Activated T-helper 9 cell treated with anti-CD3 and anti-CD28 coated beads, Interleukin-2, amount 50 U/mL, for 16 hours (primary cell): ENCODE data around the gene CYRIA.

Experiments
- DNase-seq: peaks from one replicate; pipeline ENCODE4 v3.0.0-alpha.2; 2020; ENCODE audit warnings: low read depth

CYRIA gene

GRCh38 chr2:16665748-16666448, at the start of gene CYRIA:
TSS of gene CYRIA (minus strand) at chr2:16665834. CDS start at chr2:16588119, 77,715 bp downstream.
- peak; percentile 8 for DNase-seq

GRCh38 chr2:16713011-16713423, 47.4 kb upstream of the CYRIA start:
- DNase-seq: no peak

- DNase-seq: no peak
These were observed 44.1 kb upstream of the CYRIA start for GRCh38 chr2:16709769-16710168.

GRCh38 chr2:16708173-16708572, 42.5 kb upstream of the CYRIA start:
- DNase-seq: no peak

- no peak for DNase-seq
These were observed 41.5 kb upstream of the CYRIA start for GRCh38 chr2:16707014-16707623.

GRCh38 chr2:16700551-16701259, 35.1 kb upstream of the CYRIA start:
- no peak for DNase-seq

GRCh38 chr2:16693854-16694253, 28.2 kb upstream of the CYRIA start:
- DNase-seq: no peak

- no peak for DNase-seq
These were observed 25.6 kb upstream of the CYRIA start for GRCh38 chr2:16691261-16691660.

- DNase-seq: no peak
These were observed 22.3 kb upstream of the CYRIA start for GRCh38 chr2:16687955-16688354.

- no peak for DNase-seq
These were observed 21.6 kb upstream of the CYRIA start for GRCh38 chr2:16687222-16687621.

- DNase-seq: no peak
These were observed 21.0 kb upstream of the CYRIA start for GRCh38 chr2:16686641-16687040.

- no peak for DNase-seq
These were observed 19.7 kb upstream of the CYRIA start for GRCh38 chr2:16685340-16685715.

GRCh38 chr2:16684676-16685339, 19.2 kb upstream of the CYRIA start:
- no peak for DNase-seq

GRCh38 chr2:16683576-16683975, 17.9 kb upstream of the CYRIA start:
- DNase-seq: no peak

- DNase-seq: no peak
These were observed 16.9 kb upstream of the CYRIA start for GRCh38 chr2:16682431-16683118.

- DNase-seq: no peak
These were observed 15.1 kb upstream of the CYRIA start for GRCh38 chr2:16680781-16681180.

- no peak for DNase-seq
These were observed 14.7 kb upstream of the CYRIA start for GRCh38 chr2:16680304-16680703.

GRCh38 chr2:16678964-16679363, 13.3 kb upstream of the CYRIA start:
- no peak for DNase-seq

GRCh38 chr2:16677875-16678274, 12.2 kb upstream of the CYRIA start:
- DNase-seq: no peak

- no peak for DNase-seq
These were observed 10.1 kb upstream of the CYRIA start for GRCh38 chr2:16675781-16676180.

GRCh38 chr2:16674154-16674553, 8.5 kb upstream of the CYRIA start:
- DNase-seq: no peak

- no peak for DNase-seq
These were observed 6.1 kb upstream of the CYRIA start for GRCh38 chr2:16671760-16672159.
